HFFc6 (cell line): ENCODE data around the gene SNAP47. TPM values are rescaled to one million over a fixed set of nuclear protein-coding genes. Genes with fewer than 3 reads are reported as not detected.
"Not testable (repeated sequence)": the region's sequence is repeated elsewhere in the genome, so short reads cannot be mapped to it uniquely, and the experiment has no call there.

ENCODE experiments used
- DNase-seq: peaks from one replicate; pipeline ENCODE4 v3.0.0-alpha.2; 2018
- H3K27ac Mint-ChIP-seq: 2 replicates; pipeline ENCODE4 v1.8.0; 2020; ENCODE audit warnings: mild to moderate bottlenecking, mixed read lengths
- H3K27me3 Mint-ChIP-seq: 2 replicates; pipeline ENCODE4 v1.8.0; 2021; ENCODE audit warnings: mild to moderate bottlenecking, moderate library complexity, mixed read lengths; ENCODE audit not compliant: insufficient read depth
- H3K36me3 Mint-ChIP-seq: 2 replicates; pipeline ENCODE4 v1.8.0; 2021; ENCODE audit warnings: low read depth, mixed read lengths
- H3K4me1 Mint-ChIP-seq: 2 replicates; pipeline ENCODE4 v1.8.0; 2020; ENCODE audit warnings: low read depth, mixed read lengths
- H3K4me3 Mint-ChIP-seq: 2 replicates; pipeline ENCODE4 v1.8.0; 2020; ENCODE audit warnings: mild to moderate bottlenecking, moderate library complexity, mixed read lengths
- H3K9me3 Mint-ChIP-seq: 2 replicates; pipeline ENCODE4 v1.8.0; 2020; ENCODE audit warnings: mild to moderate bottlenecking, mixed read lengths
- total RNA-seq, 6 experiments: library from RNA; stranded (reverse); fragmentation: NEBNext Ultra II Directional; extraction: Animal tissue kit (Norgen Biotek cat#: 25700); gene quantifications; 2 replicates in 1 of 6; 3 replicates in 5 of 6; pipeline ENCODE4 v1.2.3, GENCODE V29; 2021
- TF ChIP-seq, protein P1 (sequence below): fragments of 200-600 bp; sonication (generic); IDR thresholded peaks from 2 replicates; pipeline ENCODE4 v1.5.0; 2021; ENCODE audit warnings: antibody characterized with exemption, mild to moderate bottlenecking

Gene SNAP47
- total RNA-seq, 6 experiments from 2014 or later, result 27.0 to 31.2 (median 30.4) TPM

DNA sequence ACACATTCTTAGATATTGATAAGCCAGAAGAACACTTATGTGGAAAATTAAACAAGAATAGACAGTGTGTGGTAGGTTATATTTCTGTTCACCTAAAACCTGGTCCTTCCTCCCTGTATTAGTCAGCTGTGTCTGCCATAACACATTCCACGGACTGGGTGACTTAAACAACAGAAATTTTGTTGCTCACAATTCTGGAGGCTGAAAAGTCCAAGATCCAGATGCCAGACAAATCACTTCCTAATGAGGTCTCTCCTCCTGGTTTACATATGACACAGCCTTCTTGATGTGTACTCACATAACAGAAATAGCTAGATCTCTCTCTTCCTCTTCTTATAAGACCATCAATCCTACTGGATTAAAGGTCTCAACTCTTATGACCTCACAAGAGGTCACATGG, 25.8 kb upstream of the SNAP47 start:
- no peak for DNase-seq
- TF ChIP-seq, protein P1, sequence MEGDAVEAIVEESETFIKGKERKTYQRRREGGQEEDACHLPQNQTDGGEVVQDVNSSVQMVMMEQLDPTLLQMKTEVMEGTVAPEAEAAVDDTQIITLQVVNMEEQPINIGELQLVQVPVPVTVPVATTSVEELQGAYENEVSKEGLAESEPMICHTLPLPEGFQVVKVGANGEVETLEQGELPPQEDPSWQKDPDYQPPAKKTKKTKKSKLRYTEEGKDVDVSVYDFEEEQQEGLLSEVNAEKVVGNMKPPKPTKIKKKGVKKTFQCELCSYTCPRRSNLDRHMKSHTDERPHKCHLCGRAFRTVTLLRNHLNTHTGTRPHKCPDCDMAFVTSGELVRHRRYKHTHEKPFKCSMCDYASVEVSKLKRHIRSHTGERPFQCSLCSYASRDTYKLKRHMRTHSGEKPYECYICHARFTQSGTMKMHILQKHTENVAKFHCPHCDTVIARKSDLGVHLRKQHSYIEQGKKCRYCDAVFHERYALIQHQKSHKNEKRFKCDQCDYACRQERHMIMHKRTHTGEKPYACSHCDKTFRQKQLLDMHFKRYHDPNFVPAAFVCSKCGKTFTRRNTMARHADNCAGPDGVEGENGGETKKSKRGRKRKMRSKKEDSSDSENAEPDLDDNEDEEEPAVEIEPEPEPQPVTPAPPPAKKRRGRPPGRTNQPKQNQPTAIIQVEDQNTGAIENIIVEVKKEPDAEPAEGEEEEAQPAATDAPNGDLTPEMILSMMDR, result no peak
- no peak overlapping the region for H3K27ac Mint-ChIP-seq

DNA sequence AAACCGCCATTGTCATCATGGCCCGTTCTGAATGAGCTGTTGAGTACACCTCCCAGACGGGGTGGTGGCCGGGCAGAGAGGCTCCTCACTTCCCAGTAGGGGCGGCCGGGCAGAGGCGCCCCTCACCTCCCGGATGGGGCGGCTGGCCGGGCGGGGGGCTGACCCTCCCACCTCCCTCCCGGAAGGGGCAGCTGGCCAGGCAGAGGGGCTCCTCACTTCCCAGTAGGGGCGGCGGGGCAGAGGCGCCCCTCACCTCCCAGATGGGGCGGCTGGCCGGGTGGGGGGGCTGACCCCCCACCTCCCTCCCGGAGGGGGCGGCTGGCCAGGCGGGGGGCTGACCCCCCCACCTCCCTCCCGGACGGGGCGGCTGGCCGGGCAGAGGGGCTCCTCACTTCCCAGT, 24.8 kb upstream of the SNAP47 start:
- not testable (repeated sequence) for H3K27me3 Mint-ChIP-seq, H3K36me3 Mint-ChIP-seq, H3K27ac Mint-ChIP-seq, H3K4me3 Mint-ChIP-seq, DNase-seq
- H3K9me3 Mint-ChIP-seq, result peaks cover 37% of the 10 kb centered on the region; the same call in 1 of the 2 replicates
- peaks cover 16% of the 10 kb centered on the region; the same call in 1 of the 2 replicates for H3K4me1 Mint-ChIP-seq

More for the DNA sequence above, 25.8 kb upstream of the SNAP47 start:
- Mint-ChIP-seq H3K27me3 (no peaks in the 10 kb centered on the region), H3K4me3 (no peak overlapping the region), H3K4me1 (peaks cover 16% of the 10 kb centered on the region; the same call in 1 of the 2 replicates), H3K9me3 (peaks cover 31% of the 10 kb centered on the region), H3K36me3 (0 out of 2 replicates have a peak, but pooled peaks cover 5% of the 10 kb centered on the region)

GRCh38 chr1:227712648-227713047, 22.6 kb upstream of the SNAP47 start:
- Mint-ChIP-seq H3K27me3 (peaks cover 2% of the 10 kb centered on the region; the same call in 1 of the 2 replicates), H3K9me3 (peaks cover 56% of the 10 kb centered on the region), H3K27ac (no peak overlapping the region), H3K36me3 (0 out of 2 replicates have a peak, but pooled peaks cover 5% of the 10 kb centered on the region), H3K4me3 (no peak overlapping the region), H3K4me1 (peaks cover 14% of the 10 kb centered on the region; the same call in 1 of the 2 replicates)
- no peak for DNase-seq
- TF ChIP-seq, protein P1, result no peak

DNA sequence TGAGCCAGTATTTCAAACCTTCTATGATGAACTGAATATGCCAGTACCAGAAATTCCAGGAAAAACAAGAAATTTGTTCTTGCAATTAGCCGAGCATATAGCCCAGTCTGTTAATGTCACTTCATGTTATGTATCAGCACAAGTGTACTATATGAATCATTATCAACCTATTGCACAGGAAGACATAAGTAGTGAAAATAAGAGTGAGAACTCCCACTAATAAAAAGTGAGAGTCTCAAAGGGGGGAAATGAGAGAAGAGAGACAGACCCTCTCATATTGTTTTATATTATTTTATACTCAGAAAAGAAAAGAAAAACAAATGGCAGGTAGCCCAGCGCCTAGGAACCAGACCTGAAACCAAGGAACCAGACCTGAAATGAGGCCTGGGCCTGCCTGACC, 16.3 kb upstream of the SNAP47 start:
- Mint-ChIP-seq H3K9me3 (peaks cover 87% of the 10 kb centered on the region), H3K27me3 (peaks cover 5% of the 10 kb centered on the region), H3K36me3 (peaks cover 38% of the 10 kb centered on the region), H3K27ac (no peak overlapping the region), H3K4me1 (peaks cover 5% of the 10 kb centered on the region), H3K4me3 (no peak overlapping the region)
- DNase-seq, result no peak
- TF ChIP-seq, protein P1, result no peak

DNA sequence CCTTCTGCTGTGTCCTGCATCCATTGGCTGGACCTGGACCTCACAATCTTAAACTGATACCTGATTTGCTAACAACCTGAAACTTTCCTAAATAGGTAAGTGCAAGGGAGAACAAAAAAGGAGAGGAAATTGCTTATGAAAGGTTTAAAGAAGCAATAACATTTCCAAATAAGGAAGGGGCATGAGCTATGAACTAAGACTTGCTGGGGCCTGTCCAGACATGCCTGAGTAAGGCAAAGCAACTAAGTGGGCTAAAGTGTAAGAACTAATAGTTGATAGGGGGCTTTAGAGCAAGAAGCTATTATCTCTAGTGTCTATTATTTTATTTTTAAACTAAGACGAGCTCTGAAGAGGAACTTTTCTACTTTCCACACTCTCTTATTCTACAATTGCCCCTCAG, 11.8 kb upstream of the SNAP47 start:
- Mint-ChIP-seq H3K27me3 (peaks cover 8% of the 10 kb centered on the region), H3K4me1 (peaks cover 17% of the 10 kb centered on the region), H3K27ac (no peak overlapping the region), H3K36me3 (peaks cover 44% of the 10 kb centered on the region), H3K4me3 (no peak overlapping the region), H3K9me3 (peaks cover 48% of the 10 kb centered on the region)
- TF ChIP-seq, protein P1, result no peak
- DNase-seq, result no peak

- peaks cover 36% of the 10 kb centered on the region for H3K36me3 Mint-ChIP-seq
- no peak overlapping the region for H3K27ac Mint-ChIP-seq
- no peak overlapping the region for H3K4me3 Mint-ChIP-seq
- H3K9me3 Mint-ChIP-seq, result peaks cover 32% of the 10 kb centered on the region
- no peak for DNase-seq
- peaks cover 10% of the 10 kb centered on the region for H3K27me3 Mint-ChIP-seq
- H3K4me1 Mint-ChIP-seq, result peaks cover 18% of the 10 kb centered on the region
- TF ChIP-seq, protein P1, result no peak
Observed at GRCh38 chr1:227725046-227725445, 10.2 kb upstream of the SNAP47 start.
